ENCODE data around the gene AASS.
A peak's percentile ranks its signal among the peaks of the same experiment; 100 is the strongest.
"Not testable (repeated sequence)": the region's sequence is repeated elsewhere in the genome, so short reads cannot be mapped to it uniquely, and the experiment has no call there.

The AASS gene

DNA sequence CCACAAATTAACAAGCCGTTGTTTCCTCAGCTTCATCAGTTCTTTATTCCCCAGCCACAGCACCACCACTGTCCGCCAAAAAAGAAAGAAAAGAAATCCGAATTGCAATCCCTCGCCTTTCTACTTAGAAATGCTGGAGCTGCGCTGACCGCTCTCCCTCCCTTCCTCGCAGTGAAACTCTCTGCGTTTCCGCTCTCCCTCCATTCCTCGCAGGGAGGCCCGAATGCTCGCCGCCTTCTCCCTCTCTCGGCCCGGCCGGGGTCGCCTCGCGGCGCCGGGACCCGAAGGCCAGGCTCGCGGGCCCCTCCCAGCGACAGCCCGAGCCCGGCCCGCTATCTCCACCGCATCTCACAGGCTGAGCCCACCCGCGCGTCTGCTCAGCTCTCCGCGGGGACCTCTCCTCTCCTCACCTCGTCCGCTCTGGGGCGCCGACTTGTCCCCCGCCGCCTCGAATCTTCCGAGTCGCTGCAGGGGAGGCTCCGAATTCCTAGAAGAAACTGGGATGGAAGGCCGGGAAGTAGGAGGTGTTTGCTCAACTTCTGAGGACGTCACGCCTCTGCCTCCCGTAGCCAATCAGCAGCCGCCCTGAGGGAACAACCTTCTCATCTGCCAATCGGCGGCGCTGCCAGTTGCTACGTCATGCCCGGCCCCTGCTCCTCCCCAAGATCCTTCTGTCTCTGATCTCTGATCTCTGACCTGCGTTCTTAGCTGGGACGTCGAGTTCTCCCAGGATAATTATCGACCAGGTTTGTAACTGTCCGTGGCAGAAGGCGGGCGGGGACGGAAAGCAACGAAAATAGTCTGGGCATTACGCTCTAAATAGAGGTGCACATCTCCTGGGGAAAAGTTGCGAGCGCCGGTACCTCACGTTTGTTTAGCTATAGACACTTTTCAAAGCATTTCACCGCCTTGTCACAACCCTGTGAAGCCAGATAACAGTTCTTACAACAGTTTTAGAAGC, at the start of gene AASS:
Gene AASS, minus strand, starts transcription at position 499 of the 961 bp plus-strand sequence. CDS start 10,523 bp downstream, outside the sequence.
- DNase-seq: peak; percentile 95 to 100 (median 98)
- intact Hi-C loops (cut with DNase I): no loop called here

DNA sequence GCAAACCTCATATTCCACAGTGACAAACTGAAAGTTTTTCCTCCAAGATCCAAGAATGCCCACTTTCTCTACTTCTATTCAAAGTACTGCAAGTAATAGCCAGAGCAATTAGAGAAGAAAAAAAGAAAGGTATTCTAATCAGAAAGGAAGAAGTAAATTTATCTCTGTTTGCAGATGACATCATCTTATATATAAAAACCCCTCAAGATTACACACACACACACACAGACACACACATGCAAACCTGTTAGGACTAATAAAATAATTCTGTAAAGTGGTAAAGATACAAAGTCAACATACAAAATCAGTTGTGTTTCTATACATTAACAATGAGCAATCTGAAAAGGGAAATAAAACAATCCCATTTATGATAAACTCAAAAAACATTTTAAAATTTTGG, 44.7 kb upstream of the AASS start:
- no peak for DNase-seq
- intact Hi-C loops (cut with DNase I): no loop called here

DNA sequence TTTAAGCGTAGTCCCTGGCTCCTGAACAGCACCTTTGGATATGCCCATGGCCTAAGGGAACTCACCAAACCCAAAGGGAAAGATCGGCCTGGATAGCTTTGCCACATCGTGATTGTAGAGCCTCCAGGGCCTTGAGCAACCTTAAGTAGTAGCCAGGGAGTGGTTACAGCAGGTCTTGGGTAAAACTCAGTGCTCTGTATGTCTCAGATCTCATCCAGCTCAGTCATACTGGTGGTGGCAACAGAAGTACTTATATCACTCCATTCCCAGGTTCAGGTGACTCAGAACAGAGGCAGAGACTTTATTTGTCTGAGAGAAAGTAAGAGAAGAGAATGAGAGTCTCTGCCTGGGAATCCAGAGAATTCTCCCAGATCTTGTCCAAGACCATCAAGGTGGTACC, 39.1 kb upstream of the AASS start:
- no peak for DNase-seq
- intact Hi-C loops (cut with DNase I): no loop called here

DNA sequence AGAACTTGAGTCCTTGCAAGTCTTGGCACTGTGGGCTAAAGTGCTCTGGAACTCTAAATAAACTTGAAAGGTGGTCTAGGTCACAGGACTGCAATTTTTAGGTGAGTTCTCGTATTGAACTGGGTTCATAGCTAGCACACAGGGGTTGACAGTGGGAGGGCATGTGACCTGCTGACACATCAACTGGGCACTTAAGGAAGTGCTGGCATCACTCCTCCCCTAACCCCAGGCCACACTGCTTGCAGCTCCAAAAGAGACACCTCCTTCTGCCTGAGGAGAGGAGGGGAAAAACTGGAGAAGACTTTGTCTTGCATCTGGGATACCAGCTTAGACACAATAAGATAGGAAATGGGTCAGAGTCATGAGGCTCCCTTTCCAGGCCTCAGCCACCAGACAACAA, 38.0 kb upstream of the AASS start:
- intact Hi-C loops (cut with DNase I): no loop called here
- no peak for DNase-seq

GRCh38 chr7:122172144-122172543, 28.1 kb upstream of the AASS start:
- DNase-seq; intact Hi-C loops (cut with DNase I): not testable (repeated sequence)

DNA sequence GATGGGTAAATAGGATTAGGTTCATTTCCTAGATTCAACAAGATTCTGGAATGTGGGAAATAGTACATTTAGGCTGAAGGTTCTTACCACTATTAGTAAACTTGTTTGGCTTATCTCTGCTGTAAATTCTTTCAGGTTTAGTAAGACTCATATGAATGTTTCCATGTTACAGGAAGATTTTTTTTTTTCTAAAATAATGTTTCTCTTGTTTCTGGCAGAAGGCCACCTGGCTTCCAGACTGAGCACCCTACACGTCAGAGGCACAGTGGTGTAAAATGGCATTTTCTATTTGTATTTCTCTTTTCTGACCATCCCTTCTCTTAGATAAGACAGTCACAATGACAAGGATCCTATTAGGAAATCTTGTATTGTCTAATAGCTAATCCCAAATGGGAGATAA, 22.7 kb upstream of the AASS start:
- DNase-seq: no peak
- intact Hi-C loops (cut with DNase I): no loop called here

DNA sequence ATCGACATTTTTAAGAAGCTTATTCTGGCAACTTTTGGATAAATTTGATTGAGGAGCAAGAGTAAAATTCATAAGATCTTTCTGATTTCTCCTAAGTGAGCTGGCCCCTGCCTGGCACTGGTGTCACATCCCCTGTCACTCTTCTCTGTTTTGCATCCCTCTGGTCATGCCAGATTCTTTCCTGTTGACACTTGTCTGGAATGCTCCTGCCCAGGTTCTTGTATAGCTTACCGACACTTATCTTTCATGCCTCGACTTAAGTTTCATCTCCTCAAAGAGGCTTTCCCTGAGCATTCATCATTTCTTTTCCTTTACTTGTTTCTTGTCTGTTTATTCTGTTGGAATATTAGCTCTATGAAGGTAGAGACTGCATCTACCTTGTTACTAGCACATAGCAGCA, 22.2 kb upstream of the AASS start:
- no peak for DNase-seq
- intact Hi-C loops (cut with DNase I): no loop called here

- no peak for DNase-seq
- intact Hi-C loops (cut with DNase I): no loop called here
These were observed 17.6 kb upstream of the AASS start for GRCh38 chr7:122161628-122162027.

DNA sequence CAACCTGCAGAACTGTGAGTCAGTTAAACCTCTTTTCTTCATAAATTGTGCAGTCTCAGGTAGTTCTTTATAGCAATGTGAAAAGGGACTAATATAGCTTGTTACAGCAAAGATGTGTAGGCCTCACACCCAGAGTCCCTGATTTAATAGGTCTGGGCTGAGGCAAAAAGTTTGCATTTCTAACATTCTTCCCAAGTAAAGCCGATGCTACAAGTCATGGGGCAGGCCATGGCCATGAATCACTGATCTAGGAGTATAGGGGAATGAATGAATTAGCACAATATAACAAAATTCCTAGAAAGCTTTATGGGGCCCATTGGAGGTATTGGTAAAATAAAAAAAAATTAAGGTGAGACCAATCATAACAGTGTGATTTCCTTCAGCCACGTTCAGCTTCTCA, 11.5 kb upstream of the AASS start:
- intact Hi-C loops (cut with DNase I): no loop called here
- DNase-seq: no peak

DNA sequence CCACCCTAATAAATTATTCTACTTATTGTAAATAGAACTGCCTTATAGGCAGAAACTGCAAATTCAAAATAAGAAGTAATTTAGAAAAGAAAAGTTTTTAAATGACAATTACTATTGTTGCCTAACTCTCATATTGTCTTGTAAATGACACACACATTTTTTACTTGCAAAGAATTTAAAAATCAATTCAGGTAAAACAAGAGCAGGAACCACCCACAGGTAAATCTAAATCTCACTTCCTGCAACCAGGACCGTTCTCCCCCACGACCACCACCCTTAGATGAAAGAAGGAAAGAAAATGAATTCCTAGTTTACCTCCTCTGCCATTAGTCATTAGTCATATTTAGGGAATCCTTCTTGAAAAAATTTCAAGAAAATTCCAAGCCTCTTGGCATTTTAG, 4.8 kb upstream of the AASS start:
- no peak for DNase-seq
- intact Hi-C loops (cut with DNase I): no loop called here

DNA sequence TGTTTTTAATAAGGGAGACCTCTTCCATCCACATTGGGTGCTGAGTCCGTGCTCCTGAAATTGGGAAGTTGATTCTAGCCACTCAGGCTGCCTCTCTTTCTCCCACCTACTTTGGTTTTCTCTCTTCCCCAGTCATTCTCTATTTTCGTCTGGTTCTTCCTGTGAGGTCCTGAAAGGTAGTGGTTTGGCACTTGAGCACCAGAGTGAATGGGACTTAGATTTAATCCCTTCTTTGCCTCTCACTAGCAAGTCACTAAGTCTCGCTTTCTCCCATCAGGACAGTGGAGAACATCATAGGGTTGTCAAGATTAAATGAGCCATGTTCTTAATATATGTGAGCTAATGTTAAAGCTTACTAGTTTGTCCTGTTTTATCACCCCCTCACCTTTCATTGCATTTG, 4.0 kb upstream of the AASS start:
- intact Hi-C loops (cut with DNase I): no loop called here
- no peak for DNase-seq

DNA sequence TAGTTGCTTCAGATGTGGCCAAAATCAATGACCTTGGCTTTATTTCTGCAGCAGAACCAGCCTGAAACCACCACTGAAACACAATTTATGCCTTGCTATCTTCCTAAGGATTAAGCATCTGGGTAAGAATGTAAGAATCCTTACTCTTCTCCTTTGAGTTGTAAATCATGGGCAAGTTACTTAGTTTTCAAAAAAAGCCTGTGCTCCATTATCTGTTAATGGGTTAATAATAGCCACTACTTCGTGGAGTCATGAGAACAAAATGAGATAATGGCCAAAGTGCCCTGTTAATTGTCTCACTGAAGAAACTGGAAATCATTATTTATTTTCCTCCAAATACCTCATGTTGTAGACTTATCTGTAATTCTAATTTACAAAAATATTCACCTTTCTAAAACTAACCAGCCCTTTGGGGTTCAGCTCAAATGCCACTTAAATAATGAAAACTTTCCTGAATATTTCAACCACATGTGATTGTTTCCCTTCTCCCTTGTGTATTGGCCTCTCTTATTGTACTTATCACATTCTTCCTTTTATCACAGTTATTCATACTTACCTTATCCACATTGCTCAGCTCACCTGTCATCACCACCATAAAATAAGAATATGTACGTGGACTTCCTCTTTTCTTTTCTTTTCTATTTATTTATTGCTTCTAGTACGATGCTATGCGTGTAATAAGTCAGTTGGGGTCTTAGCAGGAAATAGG, 2.0 kb upstream of the AASS start:
- DNase-seq: no peak
- intact Hi-C loops (cut with DNase I): no loop called here

- DNase-seq: peak in 8 of 10 donors; percentile 9 to 80 (median 28)
- intact Hi-C loops (cut with DNase I): no loop called here
These were observed 686 bp downstream of the AASS start for GRCh38 chr7:122143376-122143750.

GRCh38 chr7:122140918-122141317, 3.1 kb downstream of the AASS start:
- no peak for DNase-seq
- intact Hi-C loops (cut with DNase I): no loop called here

DNA sequence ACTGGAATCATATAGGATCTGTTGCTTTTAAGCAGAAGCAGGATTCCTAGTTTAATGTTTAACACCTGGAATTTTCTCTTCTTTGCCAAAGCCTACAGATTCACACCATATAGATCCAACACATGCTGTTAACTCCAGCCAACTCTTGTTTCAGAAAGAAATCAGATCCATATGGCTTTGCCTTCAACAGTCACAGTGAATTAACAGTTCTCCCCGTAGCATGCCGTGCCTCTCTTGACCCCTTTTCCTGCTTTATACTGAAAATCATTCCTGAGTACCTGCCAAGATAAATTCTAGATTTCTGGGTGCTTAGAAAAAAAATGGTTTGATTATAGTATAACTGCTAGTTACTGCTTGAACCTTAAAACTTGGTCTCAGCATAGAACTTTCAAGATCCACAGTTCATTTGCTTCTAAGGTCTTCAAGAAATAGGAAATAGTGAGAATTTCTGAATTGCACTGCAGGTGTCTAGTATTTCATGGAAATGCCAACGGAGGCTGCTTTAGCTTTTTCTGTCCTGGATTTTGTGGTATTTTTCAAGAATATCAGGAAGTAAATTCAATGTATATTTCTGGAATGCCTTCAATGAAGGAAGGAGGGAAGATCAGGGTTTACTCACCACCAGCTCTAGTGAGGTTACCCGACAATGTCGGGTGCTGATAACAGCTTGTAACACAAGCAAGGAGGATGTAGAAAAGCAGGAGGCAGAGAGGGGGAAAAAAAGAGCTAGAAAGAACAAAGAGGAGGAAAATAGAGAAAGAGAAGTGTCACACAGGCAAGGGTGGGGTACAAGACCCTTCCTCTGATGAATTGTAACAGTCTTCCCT, 6.6 kb downstream of the AASS start:
- intact Hi-C loops (cut with DNase I): no loop called here
- no peak for DNase-seq

- intact Hi-C loops (cut with DNase I): no loop called here
- DNase-seq: no peak
These were observed 7.3 kb downstream of the AASS start for GRCh38 chr7:122136639-122137245.

- intact Hi-C loops (cut with DNase I): no loop called here
- DNase-seq: no peak
These were observed 8.0 kb downstream of the AASS start for GRCh38 chr7:122136078-122136477.

DNA sequence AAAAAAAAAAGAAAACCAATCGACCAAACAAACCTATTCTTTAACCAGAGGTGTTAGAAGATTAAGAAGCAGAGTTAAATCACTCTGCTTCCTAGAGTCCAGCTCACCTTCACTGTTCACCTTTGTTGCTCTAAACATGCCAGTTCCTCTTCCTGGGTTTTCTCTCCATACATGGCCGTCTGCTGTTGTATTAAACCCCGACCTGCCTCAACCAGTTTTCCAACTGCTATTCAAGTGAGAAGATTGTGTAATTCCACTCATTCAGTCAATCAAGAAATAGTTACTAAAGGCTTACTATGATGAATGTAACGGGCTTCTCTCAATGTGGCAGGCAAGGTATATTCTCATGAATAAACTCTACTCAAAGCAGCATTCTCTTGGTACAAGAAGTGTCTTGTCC, 8.8 kb downstream of the AASS start:
- intact Hi-C loops (cut with DNase I): no loop called here
- DNase-seq: no peak

DNA sequence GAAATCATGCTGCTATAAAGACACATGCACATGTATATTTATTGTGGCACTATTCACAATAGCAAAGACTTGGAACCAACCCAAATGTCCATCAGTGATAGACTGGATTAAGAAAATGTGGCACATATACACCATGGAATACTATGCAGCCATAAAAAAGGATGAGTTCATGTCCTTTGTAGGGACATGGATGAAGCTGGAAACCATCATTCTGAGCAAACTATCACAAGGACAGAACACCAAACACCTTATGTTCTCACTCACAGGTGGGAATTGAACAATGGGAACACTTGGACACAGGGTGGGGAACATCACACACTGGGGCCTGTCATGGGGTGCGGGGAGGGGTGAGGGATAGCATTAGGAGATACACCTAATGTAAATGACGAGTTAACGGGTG, 9.3 kb downstream of the AASS start:
- DNase-seq; intact Hi-C loops (cut with DNase I): not testable (repeated sequence)

DNA sequence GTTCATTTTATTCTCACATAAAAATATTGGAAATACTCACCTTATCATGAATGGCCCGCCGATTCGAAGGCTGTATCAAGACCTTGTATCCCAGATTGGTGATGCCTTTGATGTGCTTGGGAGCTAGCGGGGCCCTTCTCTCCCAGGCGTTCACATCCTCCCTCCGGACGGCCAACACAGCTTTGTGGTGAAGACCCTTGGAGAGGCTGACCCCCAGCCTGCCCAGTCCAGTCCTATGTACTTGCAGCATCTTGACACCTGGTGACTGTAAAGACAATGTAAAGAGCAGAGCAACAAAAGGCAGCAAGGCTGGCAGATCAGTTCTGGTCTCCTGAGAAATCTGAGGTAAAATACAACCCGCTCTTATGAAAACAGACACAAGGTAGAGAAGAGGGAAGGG, 10.6 kb downstream of the AASS start:
- DNase-seq: peak in 1 of 10 donors; percentile 49
- intact Hi-C loops (cut with DNase I): no loop called here

- DNase-seq: no peak
- intact Hi-C loops (cut with DNase I): no loop called here
These were observed 11.7 kb downstream of the AASS start for GRCh38 chr7:122132341-122132740.

Data from posterior cingulate gyrus (tissue), 11 donors.